Endothelial cell of umbilical vein (primary cell): ENCODE measurements around the gene SPDYE6. TPM values are rescaled to one million over a fixed set of nuclear protein-coding genes. Genes with fewer than 3 reads are reported as not detected.
"Not testable (repeated sequence)": the region's sequence is repeated elsewhere in the genome, so short reads cannot be mapped to it uniquely, and the experiment has no call there.

Experiments
- BruUV-seq: library from RNA; stranded (reverse); fragments of 400-500 nt; replicated peaks from 2 replicates; lab custom pipeline; 2021; lab: Mats Ljungman, UMichigan
- CTCF ChIA-PET: fragments of 300-600, 350-600 bp; sonication (Branson Sonifier 250); formaldehyde crosslinking; loops from one replicate; lab custom pipeline; 2021; ENCODE audit warnings: antibody characterized with exemption, inconsistent platforms; lab: Charles Lee
- POLR2A ChIA-PET: fragments of 300-600, 350-600 bp; sonication (Branson Sonifier 250); formaldehyde crosslinking; loops from one replicate; lab custom pipeline; 2021; ENCODE audit warnings: antibody characterized with exemption, inconsistent platforms; lab: Charles Lee
- DNase-seq: peaks from one replicate; pipeline ENCODE4 v3.0.0-alpha.2; 2011; ENCODE audit warnings: low read depth, low spot score
- FAIRE-seq: peaks from 2 replicates; lab custom pipeline; 2011; peaks lifted over from hg19 to GRCh38; lab: Jason Lieb, UNC
- H2AFZ ChIP-seq: 2 replicates; pipeline ENCODE4 v1.6.0; 2012; ENCODE audit warnings: low read depth, low read length, control low read depth, inconsistent platforms
- H3K27ac ChIP-seq: 2 replicates; pipeline ENCODE4 v1.5.1; 2011; ENCODE audit warnings: low read depth, mild to moderate bottlenecking, control low read depth, low read length, moderate library complexity; ENCODE audit not compliant: insufficient read depth
- H3K27me3 ChIP-seq, 2 experiments: 2 replicates each; pipeline versions ENCODE4 v1.6.0 to v1.6.1; 2011; ENCODE audit warnings: low read length in 2 of 2, mixed read lengths in 1 of 2; ENCODE audit not compliant: control insufficient read depth in 2 of 2, insufficient read depth in 2 of 2
- H3K36me3 ChIP-seq, 2 experiments: 2 replicates in 1 of 2; 3 replicates in 1 of 2; pipeline ENCODE4 v1.5.1; 2011; ENCODE audit warnings: low read length in 2 of 2, mild to moderate bottlenecking in 1 of 2, moderate library complexity in 1 of 2; ENCODE audit not compliant: control insufficient read depth in 2 of 2, insufficient read depth in 2 of 2; ENCODE audit errors: extremely low read depth in 1 of 2
- H3K4me1 ChIP-seq: 3 replicates; pipeline ENCODE4 v1.5.1; 2011; ENCODE audit warnings: mild to moderate bottlenecking, low read length; ENCODE audit not compliant: control insufficient read depth, insufficient read depth; ENCODE audit errors: extremely low read depth
- H3K4me2 ChIP-seq: 2 replicates; pipeline ENCODE4 v1.6.1; 2011; ENCODE audit warnings: low read length, control low read depth, mixed read lengths; ENCODE audit not compliant: insufficient read depth
- H3K4me3 ChIP-seq, 3 experiments: fragments of 200-600 bp in 1 of 3; sonication (generic), shearing (Covaris generic) in 1 of 3; replicated peaks in 1 of 3; 2 replicates each; pipeline ENCODE4 v1.5.1; 2011 to 2016; ENCODE audit warnings: control low read depth in 3 of 3, low read length in 3 of 3, mild to moderate bottlenecking in 2 of 3, inconsistent platforms in 1 of 3, low read depth in 1 of 3, moderate library complexity in 1 of 3; ENCODE audit not compliant: insufficient read depth in 1 of 3
- H3K79me2 ChIP-seq: 2 replicates; pipeline ENCODE4 v1.6.0; 2012; ENCODE audit warnings: low read length, inconsistent platforms; ENCODE audit not compliant: control insufficient read depth, insufficient read depth
- H3K9ac ChIP-seq: replicated peaks from 2 replicates; pipeline ENCODE3; 2011; ENCODE audit warnings: low read length, control low read depth; ENCODE audit not compliant: insufficient read depth; ENCODE audit errors: extremely low read depth
- H3K9me1 ChIP-seq: replicated peaks from 3 replicates; pipeline ENCODE4 v1.6.0; 2011; ENCODE audit warnings: mild to moderate bottlenecking, low read length; ENCODE audit not compliant: control insufficient read depth, insufficient read depth; ENCODE audit errors: extremely low read depth
- H3K9me3 ChIP-seq: replicated peaks from 2 replicates; pipeline ENCODE4 v1.5.1; 2012; ENCODE audit warnings: low read length, inconsistent platforms; ENCODE audit not compliant: control insufficient read depth, insufficient read depth
- H4K20me1 ChIP-seq: replicated peaks from 2 replicates; pipeline ENCODE3; 2011; ENCODE audit warnings: mild to moderate bottlenecking, low read length; ENCODE audit not compliant: control insufficient read depth, insufficient read depth; ENCODE audit errors: extremely low read depth
- dilution Hi-C: fragments of 300-500 bp; cut with MboI; formaldehyde crosslinking; loops from one replicate; pipeline ENCODE4 v1.15.0; 2019; ENCODE audit warnings: low sequenced_read_pairs; ENCODE audit not compliant: extremely low pct_ligation_motif_present
- intact Hi-C: fragments of 100-400 bp; cut with micrococcal nuclease; formaldehyde crosslinking; loops from one replicate; pipeline ENCODE4 v1.10.0; 2022
- polyA plus RNA-seq, 4 experiments: library from polyadenylated mRNA; depleted of rRNA in 3 of 4; stranded (reverse) in 3 of 4; unstranded in 1 of 4; fragments of >200 nt; gene quantifications; 2 replicates each; pipeline versions ENCODE4 v1.2.1 to v1.2.3, GENCODE V29; 2011 to 2012; ENCODE audit warnings: missing spikeins in 1 of 4
- total RNA-seq: library from RNA; stranded (reverse); gene quantifications from 2 replicates; pipeline ENCODE4 v1.2.3, GENCODE V29; 2021

The SPDYE6 gene
- total and polyA plus RNA-seq, 2 donors (not counting 3 experiments of a cell fraction or from before 2014, with no cell fraction given) = not detected

DNA sequence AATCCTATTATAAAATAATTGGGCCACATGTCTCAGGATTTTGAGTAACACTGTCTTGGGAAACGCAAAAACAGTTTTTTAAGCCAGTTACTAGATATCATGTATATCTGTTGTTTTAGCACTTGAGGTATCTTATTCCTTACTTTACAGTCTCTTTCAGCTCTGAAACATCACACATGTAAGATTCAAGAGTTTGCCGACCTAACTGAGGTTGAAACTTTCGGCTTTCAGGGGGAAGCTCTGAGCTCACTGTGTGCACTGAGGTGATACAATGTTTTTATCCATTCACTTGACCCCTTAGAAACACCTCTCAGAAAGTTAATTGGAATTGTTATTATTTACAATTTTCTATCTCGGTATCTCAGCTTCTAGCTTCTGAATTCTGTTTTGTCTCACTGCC is 18.8 kb downstream of the SPDYE6 start:
- H3K9me1 ChIP-seq, H2AFZ ChIP-seq, dilution Hi-C loops, intact Hi-C loops, H3K79me2 ChIP-seq, H3K27ac ChIP-seq, CTCF ChIA-PET, H3K9me3 ChIP-seq, H4K20me1 ChIP-seq, POLR2A ChIA-PET, H3K4me3 ChIP-seq, DNase-seq, BruUV-seq, H3K4me2 ChIP-seq, FAIRE-seq, H3K27me3 ChIP-seq, H3K4me1 ChIP-seq, H3K36me3 ChIP-seq, H3K9ac ChIP-seq: not testable (repeated sequence)

DNA sequence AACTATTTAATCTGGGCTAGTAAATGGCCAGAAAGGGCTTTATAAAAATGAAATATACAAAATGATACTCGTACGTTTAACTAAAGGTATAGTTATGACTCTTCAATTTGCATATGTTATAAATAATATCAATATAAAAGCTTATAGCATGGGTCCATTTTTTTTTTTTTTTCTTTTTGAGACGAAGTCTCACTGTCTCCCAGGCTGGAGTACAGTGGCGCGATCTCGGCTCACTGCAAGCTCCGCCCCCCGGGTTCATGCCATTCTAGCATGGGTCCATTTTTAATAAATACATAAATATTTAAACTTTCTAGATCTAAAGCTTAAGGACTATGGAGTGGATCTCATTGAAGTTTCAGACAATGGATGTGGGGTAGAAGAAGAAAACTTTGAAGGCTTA is 19.2 kb downstream of the SPDYE6 start:
- H3K79me2 ChIP-seq, POLR2A ChIA-PET, CTCF ChIA-PET, H3K4me3 ChIP-seq, H3K27me3 ChIP-seq, H3K36me3 ChIP-seq, H3K9me3 ChIP-seq, DNase-seq, FAIRE-seq, H4K20me1 ChIP-seq, dilution Hi-C loops, BruUV-seq, H3K9me1 ChIP-seq, H3K9ac ChIP-seq, H3K4me2 ChIP-seq, H3K27ac ChIP-seq, H2AFZ ChIP-seq, H3K4me1 ChIP-seq, intact Hi-C loops: not testable (repeated sequence)

DNA sequence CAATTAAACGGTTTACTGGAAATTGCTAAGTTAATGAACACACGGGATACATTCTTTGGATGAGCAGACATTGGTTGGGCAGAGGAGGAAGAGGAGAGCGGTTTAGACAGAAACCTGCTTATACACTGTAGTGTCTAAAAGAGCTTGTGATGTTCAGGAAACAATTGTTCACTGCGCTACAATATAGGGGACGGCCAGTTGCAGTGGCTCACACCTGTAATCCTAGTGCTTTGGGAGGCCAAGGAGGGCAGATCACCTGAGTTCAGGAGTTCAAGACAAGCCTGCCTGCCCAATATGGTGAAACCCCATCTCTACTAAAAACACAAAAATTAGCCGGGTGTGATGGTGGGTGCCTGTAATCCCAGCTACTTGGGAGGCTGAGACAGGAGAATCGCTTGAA is 20.7 kb downstream of the SPDYE6 start:
- H3K4me1 ChIP-seq, H3K36me3 ChIP-seq, H3K9me1 ChIP-seq, H3K27ac ChIP-seq, BruUV-seq, H3K79me2 ChIP-seq, H4K20me1 ChIP-seq, FAIRE-seq, H2AFZ ChIP-seq, CTCF ChIA-PET, H3K27me3 ChIP-seq, H3K4me2 ChIP-seq, DNase-seq, dilution Hi-C loops, H3K4me3 ChIP-seq, H3K9ac ChIP-seq, H3K9me3 ChIP-seq, POLR2A ChIA-PET, intact Hi-C loops: not testable (repeated sequence)

DNA sequence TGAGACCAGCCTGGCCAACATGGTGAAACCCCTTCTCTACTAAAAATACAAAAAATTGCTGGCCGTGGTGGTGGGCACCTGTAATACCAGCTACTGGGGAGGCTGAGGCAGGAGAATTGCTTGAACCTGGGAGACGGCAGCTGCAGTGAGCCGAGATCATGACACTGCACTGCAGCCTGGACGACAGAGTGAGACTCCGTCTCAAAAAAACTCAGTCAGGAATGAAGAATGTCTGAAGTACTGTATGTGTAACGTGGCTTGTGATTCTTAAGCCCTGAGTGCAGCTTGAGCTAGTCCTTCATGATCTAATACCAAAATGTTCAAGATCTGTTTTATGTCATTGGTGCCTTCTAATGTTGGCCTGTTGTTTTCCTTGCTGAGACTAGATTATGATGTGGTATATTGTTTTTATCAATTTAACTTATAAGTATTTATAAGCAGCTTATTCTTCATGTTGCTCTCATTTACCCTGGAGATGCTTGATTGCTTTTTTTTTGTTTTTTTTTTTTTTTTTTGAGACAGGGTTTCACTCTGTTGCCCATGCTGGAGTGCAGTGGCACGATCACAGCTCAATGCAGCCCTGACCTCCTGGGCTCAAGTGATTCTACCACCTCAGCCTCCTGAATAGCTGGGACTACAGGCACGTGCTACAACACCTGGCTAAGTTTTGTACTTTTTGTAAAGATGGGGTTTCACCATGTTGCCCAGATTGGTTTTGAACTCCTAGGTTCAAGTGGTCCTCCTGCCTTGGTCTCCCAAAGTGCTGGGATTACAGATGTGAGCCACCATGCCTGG is 25.4 kb downstream of the SPDYE6 start:
- intact Hi-C loops, H3K4me1 ChIP-seq, H3K4me3 ChIP-seq, H3K27ac ChIP-seq, dilution Hi-C loops, H3K9me3 ChIP-seq, BruUV-seq, H3K79me2 ChIP-seq, H3K9me1 ChIP-seq, H3K36me3 ChIP-seq, H3K27me3 ChIP-seq, H4K20me1 ChIP-seq, H3K9ac ChIP-seq, H3K4me2 ChIP-seq, FAIRE-seq, H2AFZ ChIP-seq, DNase-seq, POLR2A ChIA-PET: not testable (repeated sequence)
- CTCF ChIA-PET = interaction anchor here (0.6 to 1.0 kb wide), 3 partner anchors 13 to 130 kb away, joined by 3 read pairs; no protein-coding TSS in a partner anchor
